Spleen (tissue), 11 donors: ENCODE results near the gene FBXO47. TPM values are rescaled to one million over a fixed set of nuclear protein-coding genes. Genes with fewer than 3 reads are reported as not detected.

Experiments used
- DNase-seq: peaks from one replicate; pipeline ENCODE4 v3.0.0-alpha.2; 2020
- H3K27ac ChIP-seq, 8 donors: fragments of 200-600 bp; sonication (generic) in 7 of 8; 1 replicate in 4 of 8; 2 replicates in 4 of 8; pipeline versions ENCODE4 v1.5.0 to v1.8.0; 2016 to 2021; ENCODE audit warnings: inconsistent platforms in 4 of 8, mild to moderate bottlenecking in 4 of 8, moderate library complexity in 1 of 8
- H3K27me3 ChIP-seq, 7 donors: fragments of 200-600 bp; sonication (generic) in 6 of 7; replicated peaks in 1 of 7; 1 replicate in 4 of 7; 2 replicates in 3 of 7; pipeline versions ENCODE4 v1.5.0 to v1.8.0; 2016 to 2021; ENCODE audit warnings: inconsistent platforms in 3 of 7, mild to moderate bottlenecking in 1 of 7
- H3K36me3 ChIP-seq, 6 donors: fragments of 200-600 bp; sonication (generic) in 5 of 6; 1 replicate in 4 of 6; 2 replicates in 2 of 6; pipeline versions ENCODE4 v1.5.0 to v1.8.0; 2016 to 2021; ENCODE audit warnings: inconsistent platforms in 2 of 6
- H3K4me1 ChIP-seq, 6 donors: fragments of 200-600 bp; sonication (generic) in 5 of 6; 1 replicate in 3 of 6; 2 replicates in 3 of 6; pipeline versions ENCODE4 v1.5.0 to v1.8.0; 2016 to 2021; ENCODE audit warnings: inconsistent platforms in 3 of 6
- H3K4me3 ChIP-seq, 8 donors: fragments of 200-600 bp; sonication (generic) in 7 of 8; 1 replicate in 4 of 8; 2 replicates in 4 of 8; pipeline versions ENCODE4 v1.5.0 to v1.8.0; 2016 to 2021; ENCODE audit warnings: inconsistent platforms in 4 of 8, mild to moderate bottlenecking in 4 of 8, moderate library complexity in 2 of 8
- H3K9me3 ChIP-seq, 8 donors: fragments of 200-600 bp; sonication (generic) in 7 of 8; 1 replicate in 4 of 8; 2 replicates in 4 of 8; pipeline versions ENCODE4 v1.5.0 to v1.8.0; 2016 to 2021; ENCODE audit warnings: inconsistent platforms in 4 of 8
- POLR2A ChIP-seq, 3 donors: fragments of 450-650 bp; IDR thresholded peaks; one replicate each; pipeline ENCODE4 v1.5.1; 2017; ENCODE audit warnings: antibody characterized with exemption in 3 of 3, mild to moderate bottlenecking in 1 of 3
- POLR2AphosphoS5 ChIP-seq, 3 donors: sonication (generic); formaldehyde crosslinking; IDR thresholded peaks; one replicate each; pipeline ENCODE4 v1.5.1; 2017; ENCODE audit warnings: antibody characterized with exemption in 3 of 3
- WGBS, 5 donors: extraction: QIAGEN DNeasy Blood & Tissue Kit in 3 of 5; methylation state at CpG; one replicate each; pipeline versions ENCODE4 v1.1.5 to v1.1.7; 2013 to 2018; 5-methylcytosine and 5-hydroxymethylcytosine counted together
- intact Hi-C: fragments of 100-400 bp; cut with DNase I; formaldehyde crosslinking; loops from one replicate; pipeline ENCODE4 v1.15.0; 2023; ENCODE audit warnings: low total_unique reads
- polyA plus RNA-seq, 3 donors: library from polyadenylated mRNA; stranded (reverse); fragments of 200-250 nt; gene quantifications; one replicate each; pipeline ENCODE4 v1.2.1, GENCODE V29; 2013
- total RNA-seq, 7 donors: library from RNA; depleted of rRNA in 3 of 7; stranded (reverse); fragments of >200 nt in 3 of 7; fragmentation: NEBNext Ultra II Directional in 4 of 7; extraction: Animal tissue kit (Norgen Biotek cat#: 25700) in 4 of 7; gene quantifications; one replicate each; pipeline versions ENCODE4 v1.1.0 to v1.2.1, GENCODE V29; 2016 to 2021
- TF ChIP-seq, protein P1 (sequence below), 11 experiments: fragments of 200-600 bp in 7 of 11; fragments of 450-650 bp in 4 of 11; sonication (generic) in 4 of 11; IDR thresholded peaks in 8 of 11; conservative IDR thresholded peaks in 3 of 11; 1 replicate in 7 of 11; 2 replicates in 4 of 11; pipeline versions ENCODE4 v1.4.0 to v1.8.0; 2016 to 2021; ENCODE audit warnings: antibody characterized with exemption in 11 of 11, inconsistent platforms in 4 of 11, mild to moderate bottlenecking in 1 of 11
- donor health status: healthy with polysubstance abuse.
- donor health status: DM: no; HTN: no; CAD: no; lungs with moderate emphysema.
- donor health status: DM: no; HTN: no; CAD: no.
- donor health status: Bipolar disorder and iron deficiency.
- donor health status: healthy.
- donor health status: DM: no; HTN: no; CAD: no.
- donor health status: DM: yes; HTN: yes; CAD: no.

Gene FBXO47
- total and polyA plus RNA-seq, 10 donors: 0.06 TPM; not detected in 9

- Histone ChIP-seq H3K9me3 (no peaks in the 10 kb centered on the region), H3K4me1 (peaks cover 27 to 99% (median 71%) of the 10 kb centered on the region in 6 donors), H3K4me3 (peak overlapping the region in 1 of 8 donors; percentile 11), H3K27ac (peak overlapping the region in 6 of 8 donors; percentile 3 to 72 (median 44)), H3K36me3 (peaks cover 0 to 88% (median 27%) of the 10 kb centered on the region in 6 donors), H3K27me3 (peaks cover 0 to 4% (median 0%) of the 10 kb centered on the region in 7 donors)
- intact Hi-C loops: no loop called here
- no peak for DNase-seq
- 66 to 69% (median 68%) methylated on average over 6 to 7 of the region's 7 CpGs for WGBS, 5 donors
- TF ChIP-seq, protein P1, sequence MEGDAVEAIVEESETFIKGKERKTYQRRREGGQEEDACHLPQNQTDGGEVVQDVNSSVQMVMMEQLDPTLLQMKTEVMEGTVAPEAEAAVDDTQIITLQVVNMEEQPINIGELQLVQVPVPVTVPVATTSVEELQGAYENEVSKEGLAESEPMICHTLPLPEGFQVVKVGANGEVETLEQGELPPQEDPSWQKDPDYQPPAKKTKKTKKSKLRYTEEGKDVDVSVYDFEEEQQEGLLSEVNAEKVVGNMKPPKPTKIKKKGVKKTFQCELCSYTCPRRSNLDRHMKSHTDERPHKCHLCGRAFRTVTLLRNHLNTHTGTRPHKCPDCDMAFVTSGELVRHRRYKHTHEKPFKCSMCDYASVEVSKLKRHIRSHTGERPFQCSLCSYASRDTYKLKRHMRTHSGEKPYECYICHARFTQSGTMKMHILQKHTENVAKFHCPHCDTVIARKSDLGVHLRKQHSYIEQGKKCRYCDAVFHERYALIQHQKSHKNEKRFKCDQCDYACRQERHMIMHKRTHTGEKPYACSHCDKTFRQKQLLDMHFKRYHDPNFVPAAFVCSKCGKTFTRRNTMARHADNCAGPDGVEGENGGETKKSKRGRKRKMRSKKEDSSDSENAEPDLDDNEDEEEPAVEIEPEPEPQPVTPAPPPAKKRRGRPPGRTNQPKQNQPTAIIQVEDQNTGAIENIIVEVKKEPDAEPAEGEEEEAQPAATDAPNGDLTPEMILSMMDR (IDR thresholded peaks at IDR 0.05 in 8 of 11, conservative IDR thresholded peaks at IDR 0.05 in 3 of 11): no peak
- TF ChIP-seq POLR2A (IDR thresholded peaks at IDR 0.05) (no peak), POLR2AphosphoS5 (IDR thresholded peaks at IDR 0.05) (no peak)
Measured at GRCh38 chr17:38906460-38907228, 60.6 kb downstream of the FBXO47 start.

DNA sequence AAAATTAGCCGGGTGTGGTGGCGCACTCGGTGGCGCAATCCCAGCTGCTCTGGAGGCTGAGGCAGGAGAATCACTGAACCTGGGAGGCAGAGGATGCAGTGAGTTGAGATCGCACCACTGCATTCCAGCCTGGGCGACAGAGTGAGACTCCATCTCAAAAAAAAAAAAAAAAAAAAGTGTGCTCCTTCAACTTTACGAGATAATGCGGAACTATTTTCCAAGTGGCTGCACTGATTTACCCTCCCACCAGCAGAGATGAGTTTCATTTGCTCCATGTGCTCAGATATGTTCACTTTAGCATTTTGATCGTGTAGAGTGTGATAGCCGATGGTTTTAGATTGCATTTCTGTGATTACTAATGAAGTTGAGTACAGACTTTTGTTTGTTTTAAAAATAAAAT lies 61.8 kb downstream of the FBXO47 start:
- Histone ChIP-seq H3K4me1 (peaks cover 40 to 99% (median 77%) of the 10 kb centered on the region in 6 donors), H3K36me3 (peaks cover 0 to 89% (median 24%) of the 10 kb centered on the region in 6 donors), H3K4me3 (no peak overlapping the region), H3K27ac (peak overlapping the region in 3 of 8 donors; percentile 26 to 63 (median 46)), H3K27me3 (peaks cover 0 to 4% (median 0%) of the 10 kb centered on the region in 7 donors), H3K9me3 (no peaks in the 10 kb centered on the region)
- TF ChIP-seq POLR2A (IDR thresholded peaks at IDR 0.05) (no peak), POLR2AphosphoS5 (IDR thresholded peaks at IDR 0.05) (no peak)
- TF ChIP-seq, protein P1 (IDR thresholded peaks at IDR 0.05 in 8 of 11, conservative IDR thresholded peaks at IDR 0.05 in 3 of 11): no peak
- intact Hi-C loops: no loop called here
- DNase-seq: no peak
- 79 to 90% (median 87%) methylated on average over 10 of the region's 10 CpGs for WGBS, 5 donors

DNA sequence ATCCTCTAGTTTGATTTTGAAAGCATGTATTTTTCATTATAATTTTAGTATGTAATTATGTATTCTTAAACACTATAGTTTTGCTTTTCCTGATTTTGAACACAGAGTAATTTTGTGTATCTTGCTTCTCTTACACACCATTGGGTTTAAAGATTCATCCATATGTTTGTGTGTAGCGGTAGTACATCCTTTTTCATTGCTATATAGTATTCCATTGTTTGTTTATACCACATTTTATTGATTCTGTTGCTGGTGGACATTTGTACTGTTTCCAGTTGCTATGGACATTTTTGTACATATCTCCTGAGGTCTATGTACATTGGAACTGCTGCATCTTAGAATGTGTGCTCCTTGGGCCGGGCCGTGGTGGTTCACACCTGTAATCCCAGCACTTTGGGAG lies 62.3 kb downstream of the FBXO47 start:
- no peak for TF ChIP-seq POLR2A (IDR thresholded peaks at IDR 0.05)
- TF ChIP-seq, protein P1 (IDR thresholded peaks at IDR 0.05 in 8 of 11, conservative IDR thresholded peaks at IDR 0.05 in 3 of 11): no peak
- TF ChIP-seq POLR2AphosphoS5 (IDR thresholded peaks at IDR 0.05): no peak
- 97 to 98% (median 97%) methylated on average over 3 of the region's 3 CpGs for WGBS, 5 donors
- no peaks in the 10 kb centered on the region for H3K9me3 ChIP-seq
- peaks cover 0 to 89% (median 24%) of the 10 kb centered on the region in 6 donors for H3K36me3 ChIP-seq
- H3K4me1 ChIP-seq: peaks cover 45 to 99% (median 80%) of the 10 kb centered on the region in 6 donors
- peaks cover 0 to 4% (median 0%) of the 10 kb centered on the region in 7 donors for H3K27me3 ChIP-seq
- intact Hi-C loops: no loop called here
- no peak for DNase-seq
- peak overlapping the region in 2 of 8 donors; percentile 18 to 26 for H3K27ac ChIP-seq
- H3K4me3 ChIP-seq: no peak overlapping the region

GRCh38 chr17:38903404-38903803 lies 63.8 kb downstream of the FBXO47 start:
- WGBS, 5 donors: 88 to 97% (median 94%) methylated on average over 6 of the region's 6 CpGs
- Histone ChIP-seq H3K9me3 (no peaks in the 10 kb centered on the region), H3K36me3 (peaks cover 0 to 89% (median 24%) of the 10 kb centered on the region in 6 donors), H3K27ac (peak overlapping the region in 4 of 8 donors; percentile 14 to 95 (median 88)), H3K4me1 (peaks cover 54 to 99% (median 83%) of the 10 kb centered on the region in 6 donors), H3K4me3 (no peak overlapping the region), H3K27me3 (peaks cover 0 to 4% (median 0%) of the 10 kb centered on the region in 7 donors)
- no peak for DNase-seq
- TF ChIP-seq POLR2AphosphoS5 (IDR thresholded peaks at IDR 0.05): no peak
- TF ChIP-seq, protein P1 (IDR thresholded peaks at IDR 0.05 in 8 of 11, conservative IDR thresholded peaks at IDR 0.05 in 3 of 11): no peak
- no peak for TF ChIP-seq POLR2A (IDR thresholded peaks at IDR 0.05)
- intact Hi-C loops: no loop called here
